ENCODE measurements around the gene CHN1.

CHN1 gene

DNA sequence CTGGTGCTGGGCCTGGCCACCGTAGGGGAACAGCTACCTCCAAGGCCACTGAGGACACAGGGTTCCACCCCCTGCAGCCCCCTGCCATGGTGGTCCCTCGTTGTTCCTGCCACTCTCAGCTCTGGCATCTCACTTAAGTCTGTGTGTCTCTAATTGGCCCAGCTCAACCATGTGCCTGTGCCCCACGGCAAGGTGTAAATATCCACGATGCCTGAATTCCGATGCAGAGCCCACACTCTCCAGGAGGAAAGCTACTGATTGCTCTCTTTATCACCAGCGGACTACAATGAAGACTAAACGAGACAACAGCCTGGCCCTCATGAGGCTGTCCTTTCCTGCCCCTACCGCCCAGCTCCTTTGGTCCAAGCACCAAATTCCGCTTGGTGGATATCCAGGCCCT, 223.9 kb downstream of the CHN1 start:
- DNase-seq: no peak

DNA sequence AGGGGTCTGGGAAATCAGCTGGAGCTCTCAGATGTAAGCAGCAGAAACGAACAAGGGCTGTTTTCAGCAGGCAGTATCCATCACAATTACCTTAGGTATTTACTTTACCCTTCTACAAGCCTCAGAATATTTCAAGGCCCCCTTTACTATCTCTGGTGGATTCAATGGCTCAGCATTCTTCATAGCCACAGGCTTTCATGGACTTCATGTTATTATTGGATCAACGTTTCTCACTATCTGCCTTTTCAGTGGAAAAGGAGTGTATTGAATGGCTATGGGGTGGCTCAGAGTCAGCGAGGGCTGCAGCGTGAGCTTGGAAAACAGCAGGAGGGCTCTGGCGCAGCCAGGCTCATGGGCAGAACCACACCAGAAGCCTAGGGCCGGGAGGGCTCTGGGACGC, 224.3 kb downstream of the CHN1 start:
- no peak for DNase-seq

DNA sequence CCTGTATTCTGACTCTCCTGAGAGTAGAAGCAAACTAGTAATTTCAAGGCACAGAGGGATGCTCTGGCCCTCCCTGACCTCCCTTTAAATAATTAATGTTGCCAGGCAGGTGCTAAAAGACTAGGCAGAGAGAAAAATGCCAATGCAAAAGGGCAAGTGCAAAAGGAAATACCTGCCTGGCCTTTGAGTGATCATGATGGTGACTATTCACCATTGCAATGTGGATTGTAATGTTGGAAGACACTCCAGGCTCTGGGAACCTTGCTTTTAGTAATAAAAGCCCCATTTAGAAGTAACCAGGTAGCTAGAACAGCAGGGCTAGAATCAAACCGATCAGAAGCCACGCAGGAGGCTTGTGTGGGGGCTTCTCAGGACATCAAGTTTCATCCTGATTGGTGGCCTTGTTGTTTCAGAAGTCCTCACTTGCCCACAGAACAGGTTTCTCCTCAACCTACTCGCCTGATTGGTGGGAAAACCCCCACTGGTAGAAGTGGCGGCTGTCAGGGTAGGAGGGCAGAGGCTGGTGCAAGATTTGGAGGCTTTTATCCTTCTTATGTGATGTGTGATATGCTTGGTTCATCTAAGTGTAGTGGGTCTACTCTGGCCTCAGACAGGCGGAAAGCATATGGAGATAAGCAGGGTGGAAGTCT, 224.9 kb downstream of the CHN1 start:
- DNase-seq: no peak

DNA sequence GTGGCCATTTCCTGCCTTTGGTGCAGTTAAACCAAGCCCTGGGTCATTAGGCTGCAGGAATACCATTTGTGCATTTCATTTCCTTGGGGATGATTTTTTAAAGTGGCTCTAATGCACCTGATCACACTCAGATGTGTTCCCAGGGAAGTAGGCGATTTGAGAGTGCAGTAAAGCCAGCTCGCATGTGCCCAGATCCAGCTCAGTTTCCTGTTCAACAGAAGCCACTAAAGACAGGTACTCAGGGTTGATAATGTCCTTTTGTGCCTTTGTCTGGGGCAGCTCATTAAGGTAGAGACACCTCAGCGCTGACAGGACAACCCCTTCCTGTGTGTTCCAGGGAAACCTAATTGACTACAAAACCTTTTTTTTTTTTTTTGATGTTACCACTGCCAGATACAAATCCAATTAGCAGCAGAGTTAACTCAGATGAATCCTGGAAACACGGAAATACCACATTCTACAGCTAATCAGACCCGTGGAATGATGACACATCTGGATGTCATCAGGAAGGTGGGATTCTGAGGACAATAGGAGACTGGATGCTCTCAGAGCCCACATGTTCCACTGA, 225.7 kb downstream of the CHN1 start:
- DNase-seq: peak; percentile 54

GRCh38 chr2:174778085-174778981, 226.8 kb downstream of the CHN1 start:
- no peak for DNase-seq

DNA sequence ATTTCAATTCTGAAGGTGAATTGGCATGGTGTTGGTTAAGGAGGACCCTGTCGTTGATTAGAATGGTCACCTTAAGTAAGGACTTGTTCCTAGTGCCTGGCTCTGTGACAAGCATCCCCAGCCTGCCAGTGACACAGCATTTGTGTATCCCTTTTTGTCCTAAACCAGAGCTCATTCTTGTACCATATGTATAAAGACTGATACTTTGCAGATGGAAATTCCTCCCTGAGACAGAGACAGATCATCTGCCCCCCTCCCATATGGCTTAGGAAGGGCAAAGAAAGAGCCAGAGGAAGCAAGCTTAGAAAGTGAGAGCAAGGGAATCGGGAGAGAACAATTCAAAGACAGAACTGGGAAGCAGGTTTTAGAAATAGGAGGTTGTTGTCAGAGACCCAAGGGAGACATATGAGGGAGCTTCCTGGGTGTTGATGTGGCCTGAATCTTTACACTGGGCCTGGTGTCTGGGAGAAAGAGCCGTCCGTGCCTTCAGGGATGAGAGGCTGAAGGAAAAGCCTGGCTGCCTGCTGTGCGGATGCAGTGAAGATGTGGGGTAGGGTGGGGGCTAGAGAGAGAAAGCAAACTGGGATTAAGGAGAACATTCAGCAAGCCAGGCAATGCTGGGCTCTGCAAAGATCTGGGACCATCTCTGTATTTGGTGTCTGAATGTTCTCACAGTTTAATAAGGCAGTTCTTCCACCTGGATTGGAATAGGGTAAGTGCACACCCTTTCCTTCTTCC, 227.7 kb downstream of the CHN1 start:
- DNase-seq: no peak

DNA sequence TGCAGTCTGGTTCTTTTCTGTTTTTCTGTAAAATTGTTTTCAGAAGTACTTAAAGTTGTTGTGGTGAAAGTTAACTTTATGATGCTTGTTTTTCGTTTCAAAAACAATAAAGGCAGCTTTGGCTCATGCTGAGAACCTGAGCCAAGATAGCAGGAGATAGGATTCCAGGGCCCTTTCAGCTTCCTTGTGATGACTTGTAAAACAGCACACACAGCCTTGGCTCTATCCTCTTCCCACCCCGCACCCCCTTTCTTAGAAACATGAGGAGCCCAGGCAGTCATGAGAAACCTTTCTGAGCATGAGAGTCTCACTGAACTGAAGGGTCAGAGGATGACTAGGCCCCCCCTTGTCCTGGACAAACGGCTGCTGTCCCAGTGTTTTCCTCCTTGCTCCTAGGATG, 228.5 kb downstream of the CHN1 start:
- no peak for DNase-seq

DNA sequence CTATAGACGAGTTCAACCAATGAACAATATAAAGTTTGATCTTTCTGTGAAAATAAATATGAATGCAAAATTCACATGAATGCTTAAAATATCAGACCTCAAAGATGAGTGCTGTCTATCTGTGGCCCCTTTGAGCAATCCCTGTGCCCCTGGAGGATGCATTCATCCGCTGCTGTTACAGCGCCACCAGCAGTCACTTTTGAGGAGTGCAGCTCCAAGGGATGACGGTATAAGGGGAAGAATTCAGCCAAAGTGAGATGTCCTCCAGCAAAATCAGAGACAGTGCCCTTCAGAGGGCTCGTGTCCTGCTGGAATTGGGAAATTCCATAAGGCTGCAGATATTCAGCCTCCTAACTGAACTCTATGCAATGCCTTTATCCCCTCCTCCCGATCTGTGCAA, 229.0 kb downstream of the CHN1 start:
- DNase-seq: no peak

DNA sequence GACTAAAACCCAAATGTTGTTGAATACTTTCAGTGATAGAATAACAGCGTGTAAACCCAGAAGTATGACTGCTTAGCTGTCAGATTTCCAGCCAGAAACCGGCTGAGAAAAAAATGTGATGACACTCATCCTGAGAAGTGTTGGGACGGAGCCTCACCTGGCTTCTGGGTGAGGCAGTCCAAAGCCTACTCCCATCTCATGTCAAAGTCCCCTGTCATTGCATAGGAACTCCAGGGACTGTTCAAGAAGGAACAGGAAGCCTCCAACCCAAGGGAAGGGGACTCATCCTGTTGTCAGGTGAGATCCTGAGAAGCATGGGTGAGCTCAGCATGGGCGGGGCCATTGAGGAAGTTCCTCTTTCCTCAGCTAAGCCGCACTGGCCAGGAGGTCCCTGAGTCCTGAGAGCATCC, 229.6 kb downstream of the CHN1 start:
- DNase-seq: no peak

GRCh38 chr2:174774886-174775285, 230.3 kb downstream of the CHN1 start:
- DNase-seq: peak; percentile 68

DNA sequence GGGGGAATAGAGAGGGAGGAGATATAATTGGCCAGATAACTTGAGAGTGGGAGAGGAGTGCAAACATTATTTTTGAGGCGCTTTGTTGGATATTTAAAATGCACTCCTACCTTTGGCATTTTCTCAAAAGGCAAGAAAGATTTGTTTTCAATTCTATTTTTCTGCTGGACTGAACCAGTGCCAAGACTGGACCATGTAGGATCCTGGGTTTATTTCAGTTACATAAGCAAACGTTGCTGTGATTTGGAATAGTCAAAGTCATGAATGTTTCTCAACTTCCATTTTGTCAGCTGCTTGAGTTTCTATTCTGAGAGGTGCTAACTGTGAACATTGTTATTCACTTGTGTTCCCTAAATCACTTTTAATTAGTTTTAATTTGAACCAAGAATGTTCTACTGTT, 232.0 kb downstream of the CHN1 start:
- DNase-seq: no peak

DNA sequence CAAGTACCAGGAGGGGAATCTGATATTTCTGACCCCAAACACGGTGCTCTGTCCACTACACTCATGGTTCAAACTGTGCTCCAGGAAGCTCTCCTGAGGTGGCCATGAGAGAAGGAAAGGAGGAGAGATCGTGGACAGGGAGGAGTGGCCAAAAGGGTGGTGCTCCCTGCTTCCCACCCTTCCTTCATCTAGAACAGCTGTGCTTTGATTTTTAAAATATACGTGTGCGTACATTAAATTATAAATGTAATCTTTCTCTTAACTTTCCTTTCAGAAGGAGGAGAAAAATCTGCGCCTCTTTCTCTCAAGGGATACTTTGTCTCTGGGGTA, 232.7 kb downstream of the CHN1 start:
- no peak for DNase-seq

DNA sequence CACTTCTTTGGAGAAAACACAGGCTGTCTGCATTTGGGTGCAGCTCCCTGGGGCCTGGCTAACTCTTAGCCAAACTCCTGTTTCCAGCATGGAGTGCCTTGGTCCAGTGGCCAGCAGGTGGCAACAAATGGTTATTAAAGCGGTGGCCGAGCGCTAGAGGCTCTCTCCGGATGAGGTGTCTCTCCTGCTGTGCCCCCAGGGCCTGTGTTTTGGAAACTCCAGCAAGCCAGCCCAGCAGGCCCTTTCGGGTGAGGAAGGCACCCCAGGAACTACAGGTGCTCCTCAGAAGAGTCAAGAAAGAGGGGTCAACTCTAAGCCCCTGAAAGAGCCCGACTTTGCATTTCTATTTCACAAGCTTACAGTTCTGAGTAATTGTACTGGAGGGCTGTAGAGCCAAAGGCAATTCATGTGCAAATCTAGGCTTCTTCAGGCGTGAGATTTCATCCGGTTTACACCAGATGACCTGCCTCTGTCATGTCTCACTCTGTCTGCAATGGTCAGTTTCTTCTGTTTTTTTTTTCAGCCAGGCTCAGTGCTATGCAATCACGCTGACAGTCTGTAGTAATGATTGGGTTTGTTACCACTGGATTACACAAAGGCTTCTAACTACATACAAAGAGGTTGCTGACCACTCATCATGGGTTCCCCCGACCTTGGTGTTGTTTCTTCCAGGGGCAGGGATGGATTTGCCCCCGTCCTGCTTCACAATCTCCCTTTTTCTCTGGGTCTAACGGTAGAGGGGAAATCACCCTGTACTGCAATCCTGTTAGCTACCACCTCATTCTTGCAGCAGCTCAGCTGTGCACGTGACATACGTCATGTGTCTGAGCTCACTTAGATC, 233.3 kb downstream of the CHN1 start:
- DNase-seq: peak; percentile 53

DNA sequence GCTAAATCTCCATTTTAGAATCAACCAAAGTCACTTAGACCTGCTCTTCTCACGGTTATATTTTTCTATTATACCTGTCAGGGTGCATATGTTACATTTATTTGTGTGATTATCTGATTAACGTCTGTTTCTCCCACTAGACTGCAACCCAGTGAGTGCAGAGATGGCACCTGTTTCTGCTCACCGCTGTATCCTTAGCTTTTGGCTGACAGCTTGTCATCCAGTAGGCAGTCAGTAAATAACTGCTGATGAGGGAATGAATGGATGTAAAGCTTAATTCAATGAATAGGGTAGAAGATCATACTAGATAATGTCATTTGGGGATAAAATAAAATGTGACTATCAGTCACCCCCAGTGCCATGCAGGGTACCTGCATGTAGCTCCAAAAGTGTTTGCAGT, 234.0 kb downstream of the CHN1 start:
- no peak for DNase-seq

DNA sequence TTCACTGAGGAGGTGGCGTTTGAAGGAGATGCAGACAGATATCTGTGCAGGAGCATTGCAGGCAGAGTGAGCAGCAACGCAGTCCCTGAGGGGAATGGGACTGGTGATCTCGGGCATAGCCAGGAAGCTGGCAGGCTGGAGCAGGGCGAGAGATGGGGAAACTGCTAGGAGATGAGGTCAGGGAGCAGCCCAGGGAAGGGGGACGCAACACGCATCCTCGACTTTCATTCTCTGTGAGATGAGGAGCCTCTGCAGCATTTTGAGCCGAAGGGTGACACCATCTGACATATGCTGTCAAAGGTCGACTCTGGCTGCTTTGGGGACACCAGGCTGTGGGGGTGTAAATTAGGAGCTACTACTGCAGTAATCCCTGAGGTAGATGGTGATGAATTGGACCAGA, 236.6 kb downstream of the CHN1 start:
- DNase-seq: no peak

GRCh38 chr2:174766271-174766670, 238.9 kb downstream of the CHN1 start:
- DNase-seq: no peak

- no peak for DNase-seq
These were observed 239.6 kb downstream of the CHN1 start for GRCh38 chr2:174765576-174765975.

GRCh38 chr2:174764280-174765255, 240.6 kb downstream of the CHN1 start, which contains the start of gene CHRNA1:
CHRNA1 (minus strand) TSS chr2:174764472; CDS start chr2:174764394, 78 bp downstream.
- peak; percentile 48 for DNase-seq

DNA sequence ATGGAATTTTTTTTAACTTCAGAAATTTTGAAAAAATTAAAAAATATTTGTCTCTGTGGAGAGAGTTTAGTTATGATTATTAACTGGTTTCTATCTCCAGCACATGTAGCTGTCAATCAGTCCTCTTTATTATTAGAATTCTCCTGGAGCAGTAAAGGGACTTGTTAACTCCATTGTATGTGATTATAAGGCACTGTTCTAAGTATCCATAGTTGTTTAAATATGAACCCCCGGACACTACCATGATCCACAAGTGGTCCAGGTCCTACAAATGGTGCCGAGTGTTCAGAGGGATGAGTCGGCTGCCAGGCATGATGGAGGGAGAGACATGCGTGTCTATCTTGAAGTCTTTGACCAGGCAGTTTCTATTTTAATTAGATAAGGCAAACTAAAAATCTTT, 241.4 kb downstream of the CHN1 start:
- no peak for DNase-seq

DNA sequence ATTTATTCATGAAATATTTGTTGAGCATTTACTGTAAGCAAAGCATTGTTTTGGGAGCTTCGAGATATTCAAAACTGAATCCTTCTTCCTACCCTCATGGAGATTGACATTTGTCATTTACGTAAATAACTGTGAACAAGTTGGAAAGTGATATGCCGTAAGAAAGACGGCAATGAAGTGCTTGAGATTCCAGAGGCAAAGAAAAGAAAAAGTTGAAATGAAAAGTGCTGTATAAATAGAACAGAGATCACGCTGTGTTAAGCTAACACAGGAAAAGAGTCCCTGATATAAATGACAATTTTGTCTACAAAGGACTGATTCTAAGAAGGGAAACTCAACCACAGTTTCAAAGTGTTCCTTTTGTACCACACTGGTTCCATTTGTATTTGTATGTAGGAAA, 242.7 kb downstream of the CHN1 start:
- DNase-seq: no peak

GRCh38 chr2:174761837-174762236, 243.3 kb downstream of the CHN1 start:
- DNase-seq: no peak

Data from NCI-H1436 (cell line).